ENCODE measurements around the gene NAXE.

The NAXE gene

GRCh38 chr1:156639601-156640101 lies 48.1 kb downstream of the NAXE start:
- TF ChIP-seq CTCF (IDR thresholded peaks at IDR 0.05; ENCODE audit: low read depth, low read length): no peak

GRCh38 chr1:156640842-156641706 lies 49.5 kb downstream of the NAXE start:
- no peak overlapping the region for H3K4me3 ChIP-seq (ENCODE audit: low read depth, low read length)
- TF ChIP-seq CTCF (IDR thresholded peaks at IDR 0.05; ENCODE audit: low read depth, low read length): no peak

More at GRCh38 chr1:156639601-156640101, 48.1 kb downstream of the NAXE start:
- no peak overlapping the region for H3K4me3 ChIP-seq (ENCODE audit: low read depth, low read length)

GRCh38 chr1:156641761-156642264 lies 50.2 kb downstream of the NAXE start, which contains the start of gene BCAN:
Gene BCAN (plus strand): TSS chr1:156642117. CDS start chr1:156646055, 3,938 bp downstream.
- no peak within 1 kb of the TSS for H3K4me3 ChIP-seq (ENCODE audit: low read depth, low read length)

GRCh38 chr1:156642265-156643048 lies 50.9 kb downstream of the NAXE start:
- no peak for TF ChIP-seq CTCF (IDR thresholded peaks at IDR 0.05; ENCODE audit: low read depth, low read length)
- no peak overlapping the region for H3K4me3 ChIP-seq (ENCODE audit: low read depth, low read length)

More at GRCh38 chr1:156641761-156642264, 50.2 kb downstream of the NAXE start, which contains the start of gene BCAN:
- no peak for TF ChIP-seq CTCF (IDR thresholded peaks at IDR 0.05; ENCODE audit: low read depth, low read length)

GRCh38 chr1:156643049-156643777 lies 51.6 kb downstream of the NAXE start:
- no peak overlapping the region for H3K4me3 ChIP-seq (ENCODE audit: low read depth, low read length)

GRCh38 chr1:156643778-156644092 lies 52.2 kb downstream of the NAXE start:
- H3K4me3 ChIP-seq (ENCODE audit: low read depth, low read length): no peak overlapping the region
- no peak for TF ChIP-seq CTCF (IDR thresholded peaks at IDR 0.05; ENCODE audit: low read depth, low read length)

More at GRCh38 chr1:156643049-156643777, 51.6 kb downstream of the NAXE start:
- no peak for TF ChIP-seq CTCF (IDR thresholded peaks at IDR 0.05; ENCODE audit: low read depth, low read length)

All from WI38 (cell line).